Neural cell (in vitro differentiated cells): ENCODE results near the gene BMPR1B.
"Not testable (repeated sequence)": the region's sequence is repeated elsewhere in the genome, so short reads cannot be mapped to it uniquely, and the experiment has no call there.

ENCODE experiments used
- EZH2 ChIP-seq: fragments of 200-600, 300-800 bp; shearing (Covaris generic), sonication (generic); IDR thresholded peaks from 2 replicates; pipeline ENCODE4 v1.6.1; 2014; ENCODE audit warnings: antibody characterized with exemption, low read length, borderline replicate concordance, mild to moderate bottlenecking; ENCODE audit not compliant: insufficient read depth, poor library complexity, severe bottlenecking
- RAD21 ChIP-seq: fragments of 450-650 bp; conservative IDR thresholded peaks from 2 replicates; pipeline ENCODE4 v1.6.1; 2014; ENCODE audit warnings: antibody characterized with exemption, mild to moderate bottlenecking, moderate library complexity
- TAF1 ChIP-seq: IDR thresholded peaks from 2 replicates; pipeline ENCODE4 v1.6.1; 2012; ENCODE audit warnings: low read depth
- TF ChIP-seq, protein P1 (sequence below): fragments of 450-650 bp; IDR thresholded peaks from 2 replicates; pipeline ENCODE4 v1.5.1; 2014; ENCODE audit warnings: antibody characterized with exemption, mild to moderate bottlenecking, moderate library complexity; ENCODE audit not compliant: poor library complexity, severe bottlenecking

DNA sequence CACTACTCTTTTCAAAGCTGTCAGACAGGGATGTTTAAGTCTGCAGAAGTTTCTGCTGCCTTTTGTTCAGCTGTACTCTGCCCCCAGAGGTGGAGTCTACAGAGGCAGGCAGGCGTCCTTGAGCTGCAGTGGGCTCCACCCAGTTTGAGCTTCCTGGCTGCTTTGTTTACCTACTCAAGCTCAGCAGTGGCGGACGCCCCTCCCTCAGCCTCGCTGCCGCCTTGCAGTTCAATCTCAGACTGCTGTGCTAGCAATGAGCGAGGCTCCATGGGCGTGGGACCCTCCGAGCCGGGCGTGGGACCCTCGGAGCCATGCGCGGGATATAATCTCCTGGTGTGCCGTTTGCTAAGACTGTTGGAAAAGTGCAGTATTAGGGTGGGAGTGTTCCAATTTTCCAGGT, 381.7 kb downstream of the BMPR1B start:
- TF ChIP-seq, protein P1, sequence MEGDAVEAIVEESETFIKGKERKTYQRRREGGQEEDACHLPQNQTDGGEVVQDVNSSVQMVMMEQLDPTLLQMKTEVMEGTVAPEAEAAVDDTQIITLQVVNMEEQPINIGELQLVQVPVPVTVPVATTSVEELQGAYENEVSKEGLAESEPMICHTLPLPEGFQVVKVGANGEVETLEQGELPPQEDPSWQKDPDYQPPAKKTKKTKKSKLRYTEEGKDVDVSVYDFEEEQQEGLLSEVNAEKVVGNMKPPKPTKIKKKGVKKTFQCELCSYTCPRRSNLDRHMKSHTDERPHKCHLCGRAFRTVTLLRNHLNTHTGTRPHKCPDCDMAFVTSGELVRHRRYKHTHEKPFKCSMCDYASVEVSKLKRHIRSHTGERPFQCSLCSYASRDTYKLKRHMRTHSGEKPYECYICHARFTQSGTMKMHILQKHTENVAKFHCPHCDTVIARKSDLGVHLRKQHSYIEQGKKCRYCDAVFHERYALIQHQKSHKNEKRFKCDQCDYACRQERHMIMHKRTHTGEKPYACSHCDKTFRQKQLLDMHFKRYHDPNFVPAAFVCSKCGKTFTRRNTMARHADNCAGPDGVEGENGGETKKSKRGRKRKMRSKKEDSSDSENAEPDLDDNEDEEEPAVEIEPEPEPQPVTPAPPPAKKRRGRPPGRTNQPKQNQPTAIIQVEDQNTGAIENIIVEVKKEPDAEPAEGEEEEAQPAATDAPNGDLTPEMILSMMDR = not testable (repeated sequence)
- TF ChIP-seq TAF1, EZH2, RAD21: not testable (repeated sequence)
